Keratinocyte (primary cell): ENCODE data around the gene TCFL5.
"Not testable (repeated sequence)": the region's sequence is repeated elsewhere in the genome, so short reads cannot be mapped to it uniquely, and the experiment has no call there.

Experiments used
- CTCF ChIP-seq, 3 experiments: IDR thresholded peaks in 1 of 3; conservative IDR thresholded peaks in 1 of 3; optimal IDR thresholded peaks in 1 of 3; 2 replicates in 2 of 3; 3 replicates in 1 of 3; pipeline versions ENCODE3 to v1.5.1; 2011; ENCODE audit warnings: low read length in 3 of 3, mild to moderate bottlenecking in 3 of 3, moderate library complexity in 2 of 3, control low read depth in 1 of 3, inconsistent platforms in 1 of 3; ENCODE audit not compliant: insufficient read depth in 2 of 3; ENCODE audit errors: extremely low read depth in 1 of 3
- EZH2 ChIP-seq: IDR thresholded peaks from one replicate; pipeline ENCODE4 v1.6.1; 2012; ENCODE audit warnings: inconsistent platforms, mild to moderate bottlenecking, low read length, moderate library complexity

GRCh38 chr20:62848917-62849316 lies 12.7 kb downstream of the TCFL5 start:
- not testable (repeated sequence) for TF ChIP-seq CTCF (optimal IDR thresholded peaks at IDR 0.05 in 1 of 3, IDR thresholded peaks at IDR 0.05 in 1 of 3, conservative IDR thresholded peaks at IDR 0.05 in 1 of 3; ENCODE audit: extremely low read depth in 1 of 3, insufficient read depth in 2 of 3, low read length in 3 of 3); EZH2
